HCT116 (cell line): ENCODE data around the gene CLDN12. TPM values are rescaled to one million over a fixed set of nuclear protein-coding genes. Genes with fewer than 3 reads are reported as not detected.

ENCODE experiments used
- ATAC-seq: fragments of 200-7000 bp; cut with Tn5 transposase; 2 replicates; pipeline ENCODE4 v1.9.1; 2020; ENCODE audit warnings: mild to moderate bottlenecking, moderate library complexity
- BruUV-seq: library from RNA; stranded (reverse); fragments of 400-500 nt; replicated peaks from 2 replicates; lab custom pipeline; 2021; lab: Mats Ljungman, UMichigan
- CTCF ChIA-PET: fragments of 300-600 bp; sonication (Branson Sonifier 250); formaldehyde crosslinking; loops from one replicate; lab custom pipeline; 2021; ENCODE audit warnings: antibody characterized with exemption; lab: Charles Lee
- POLR2A ChIA-PET: fragments of 300-600, 350-600 bp; sonication (Branson Sonifier 250); formaldehyde crosslinking; loops from one replicate; lab custom pipeline; 2021; ENCODE audit warnings: antibody characterized with exemption; lab: Charles Lee
- RAD21 ChIA-PET, 2 experiments: fragments of 300-600 bp; sonication (Branson Sonifier 250); formaldehyde crosslinking; loops; one replicate each; lab custom pipeline; 2023; ENCODE audit warnings: low total read pairs in 2 of 2; ENCODE audit not compliant: uncharacterized antibody in 2 of 2, unreplicated experiment in 2 of 2, low non-redundant PET in 1 of 2; lab: Charles Lee
- DNase-seq: peaks from one replicate; pipeline ENCODE4 v3.0.0-alpha.2; 2010; ENCODE audit warnings: low read depth, low spot score
- H2AFZ ChIP-seq: fragments of 200-600 bp; shearing (Covaris generic), sonication (generic); 2 replicates; pipeline ENCODE4 v1.6.1; 2017; ENCODE audit warnings: low read depth, mixed run types, mixed read lengths, antibody characterized with exemption, low read length; ENCODE audit not compliant: poor library complexity, severe bottlenecking
- H3K27ac ChIP-seq: 2 replicates; pipeline ENCODE4 v1.5.1; 2012; ENCODE audit warnings: low read depth, low read length
- H3K27me3 ChIP-seq: fragments of 200-600 bp; sonication (generic); 2 replicates; pipeline ENCODE4 v1.6.1; 2016; ENCODE audit warnings: mixed run types, low read length, mixed read lengths; ENCODE audit not compliant: insufficient read depth
- H3K36me3 ChIP-seq, 2 experiments: fragments of 200-500 bp in 1 of 2; fragments of 200-600 bp in 1 of 2; sonication (Bioruptor generic) in 1 of 2; sonication (generic) in 1 of 2; 2 replicates each; pipeline versions ENCODE4 v1.5.1 to v1.6.1; 2014 to 2016; ENCODE audit warnings: low read length in 2 of 2, inconsistent platforms in 1 of 2, mixed read lengths in 1 of 2, mixed run types in 1 of 2; ENCODE audit not compliant: insufficient read depth in 2 of 2, control insufficient read depth in 1 of 2
- H3K4me1 ChIP-seq, 2 experiments: fragments of 200-600 bp in 1 of 2; sonication (generic) in 1 of 2; 2 replicates each; pipeline versions ENCODE4 v1.5.1 to v1.6.1; 2012 to 2017; ENCODE audit warnings: low read length in 2 of 2, inconsistent platforms in 1 of 2, mild to moderate bottlenecking in 1 of 2, mixed read lengths in 1 of 2, mixed run types in 1 of 2, moderate library complexity in 1 of 2; ENCODE audit not compliant: insufficient read depth in 2 of 2, control insufficient read depth in 1 of 2
- H3K4me2 ChIP-seq: fragments of 200-600 bp; sonication (generic); 2 replicates; pipeline ENCODE4 v1.6.1; 2017; ENCODE audit warnings: mixed run types, low read length, mixed read lengths
- H3K4me3 ChIP-seq, 2 experiments: fragments of 200-600 bp in 1 of 2; sonication (generic) in 1 of 2; replicated peaks in 1 of 2; 2 replicates each; pipeline ENCODE4 v1.5.1; 2011 to 2016; ENCODE audit warnings: low read length in 2 of 2, control low read depth in 1 of 2, low read depth in 1 of 2, mild to moderate bottlenecking in 1 of 2, mixed read lengths in 1 of 2, mixed run types in 1 of 2
- H3K79me2 ChIP-seq: fragments of 200-600 bp; sonication (generic); 2 replicates; pipeline ENCODE4 v1.6.1; 2017; ENCODE audit warnings: mild to moderate bottlenecking, mixed run types, low read length, moderate library complexity, mixed read lengths; ENCODE audit not compliant: insufficient read depth
- H3K9ac ChIP-seq: fragments of 200-600 bp; sonication (generic); 2 replicates; pipeline ENCODE4 v1.6.1; 2016; ENCODE audit warnings: low read length, mixed read lengths
- H3K9me2 ChIP-seq: fragments of 200-600 bp; sonication (generic), shearing (Covaris generic); 2 replicates; pipeline ENCODE4 v1.6.1; 2017; ENCODE audit warnings: mixed run types, mild to moderate bottlenecking, moderate library complexity; ENCODE audit not compliant: insufficient read depth
- H3K9me3 ChIP-seq, 2 experiments: fragments of 200-500 bp in 1 of 2; fragments of 200-600 bp in 1 of 2; sonication (Bioruptor generic) in 1 of 2; sonication (generic) in 1 of 2; 2 replicates each; pipeline ENCODE4 v1.6.1; 2014 to 2017; ENCODE audit warnings: low read length in 2 of 2, mixed read lengths in 2 of 2, inconsistent platforms in 1 of 2, low read depth in 1 of 2, mild to moderate bottlenecking in 1 of 2, mixed run types in 1 of 2, moderate library complexity in 1 of 2; ENCODE audit not compliant: control insufficient read depth in 1 of 2, insufficient read depth in 1 of 2
- H4K20me1 ChIP-seq: fragments of 200-600 bp; sonication (generic), shearing (Covaris generic); 2 replicates; pipeline ENCODE4 v1.6.1; 2017; ENCODE audit warnings: mixed run types, mild to moderate bottlenecking, moderate library complexity; ENCODE audit not compliant: insufficient read depth
- ATF3 ChIP-seq: IDR thresholded peaks from 2 replicates; pipeline ENCODE4 v1.6.1; 2012
- CBX3 ChIP-seq: IDR thresholded peaks from 2 replicates; pipeline ENCODE4 v1.6.1; 2012; ENCODE audit warnings: low read depth
- CEBPB ChIP-seq: IDR thresholded peaks from 2 replicates; pipeline ENCODE4 v1.6.1; 2012; ENCODE audit warnings: low read depth
- ELF1 ChIP-seq: IDR thresholded peaks from 2 replicates; pipeline ENCODE4 v1.6.1; 2012; ENCODE audit warnings: low read depth, borderline replicate concordance
- EZH2 ChIP-seq: fragments of 200-600 bp; sonication (generic); IDR thresholded peaks from 2 replicates; pipeline ENCODE4 v1.6.1; 2017; ENCODE audit warnings: antibody characterized with exemption, mixed run types
- EZH2phosphoT487 ChIP-seq: fragments of 200-600 bp; IDR thresholded peaks from 2 replicates; pipeline ENCODE4 v1.6.1; 2018; ENCODE audit warnings: antibody characterized with exemption, borderline replicate concordance
- FOSL1 ChIP-seq: IDR thresholded peaks from 2 replicates; pipeline ENCODE4 v1.6.1; 2012; ENCODE audit warnings: low read depth
- JUND ChIP-seq: IDR thresholded peaks from 2 replicates; pipeline ENCODE4 v1.6.1; 2012
- POLR2AphosphoS5 ChIP-seq: IDR thresholded peaks from 2 replicates; pipeline ENCODE4 v1.6.1; 2011; ENCODE audit warnings: mild to moderate bottlenecking, low read depth, low read length, moderate library complexity
- SIN3A ChIP-seq: IDR thresholded peaks from 2 replicates; pipeline ENCODE4 v1.6.1; 2012; ENCODE audit warnings: low read depth
- SP1 ChIP-seq: IDR thresholded peaks from 2 replicates; pipeline ENCODE4 v1.6.1; 2012; ENCODE audit warnings: low read depth
- SRF ChIP-seq: IDR thresholded peaks from 2 replicates; pipeline ENCODE4 v1.6.1; 2012; ENCODE audit warnings: low read depth
- TCF7L2 ChIP-seq: IDR thresholded peaks from 2 replicates; pipeline ENCODE4 v1.7.0; 2011; ENCODE audit warnings: borderline replicate concordance, inconsistent platforms; ENCODE audit not compliant: insufficient read depth, insufficient read length; ENCODE audit errors: extremely low read depth
- ZFX ChIP-seq: fragments of 450-650 bp; IDR thresholded peaks from 2 replicates; pipeline ENCODE4 v1.6.1; 2017
- ZNF274 ChIP-seq: fragments of 200-500 bp; sonication (Bioruptor generic); IDR thresholded peaks from 2 replicates; pipeline ENCODE4 v1.6.1; 2014; ENCODE audit warnings: mild to moderate bottlenecking, low read depth, low read length, inconsistent platforms
- intact Hi-C: fragments of 100-400 bp; cut with micrococcal nuclease; formaldehyde crosslinking; loops from 2 replicates; pipeline ENCODE4 v1.10.0; 2022
- total RNA-seq: library from RNA; stranded (reverse); gene quantifications from one replicate; pipeline ENCODE4 v1.2.1, GENCODE V29; 2021; ENCODE audit not compliant: unreplicated experiment
- TF ChIP-seq, protein P1 (sequence below): IDR thresholded peaks from 2 replicates; pipeline ENCODE4 v1.6.1; 2012
- TF ChIP-seq, protein P2 (sequence below): IDR thresholded peaks from 2 replicates; pipeline ENCODE4 v1.6.1; 2012; ENCODE audit warnings: low read depth
- TF ChIP-seq, protein P3 (sequence below), 3 experiments: fragments of 200-600 bp in 1 of 3; sonication (generic) in 1 of 3; IDR thresholded peaks in 2 of 3; conservative IDR thresholded peaks in 1 of 3; 2 replicates each; pipeline ENCODE4 v1.5.1; 2012 to 2017; ENCODE audit warnings: low read depth in 2 of 3, low read length in 2 of 3, antibody characterized with exemption in 1 of 3, borderline replicate concordance in 1 of 3, control low read depth in 1 of 3, mild to moderate bottlenecking in 1 of 3, mixed read lengths in 1 of 3, mixed run types in 1 of 3, moderate library complexity in 1 of 3; ENCODE audit not compliant: insufficient read depth in 1 of 3

Gene CLDN12
- total RNA-seq, 1 experiment from 2014 or later, result 30.6 TPM

- ChIA-PET CTCF (interaction anchor here (1.2 to 1.8 kb wide), 4 partner anchors 8 to 257 kb away, joined by 3 to 11 read pairs (median 5); partner anchors contain the start of gene STEAP1), RAD21 (no interaction called here), POLR2A (no interaction called here)
- no peak overlapping the region for H2AFZ ChIP-seq
- H3K79me2 ChIP-seq, result no peaks in the 10 kb centered on the region; the same call in 1 of the 2 replicates
- no peak overlapping the region for H3K27ac ChIP-seq
- no peak overlapping the region for H3K4me3 ChIP-seq
- H3K4me2 ChIP-seq, result peak overlapping the region; percentile 2
- H3K9ac ChIP-seq, result no peak overlapping the region
- TF ChIP-seq SRF (no peak), EZH2phosphoT487 (no peak), ELF1 (peak; percentile 29; the same call in 1 of the 2 replicates), SP1 (peak; percentile 73), ATF3 (no peak), ZNF274 (no peak), CEBPB (peak; percentile 48; the same call in 1 of the 2 replicates), CBX3 (0 out of 2 replicates have a peak, but pooled peaks have one; percentile 20), ZFX (no peak), FOSL1 (peak; percentile 79), JUND (peak; percentile 77), POLR2AphosphoS5 (no peak), EZH2 (no peak), SIN3A (no peak), TCF7L2 (no peak)
- TF ChIP-seq, protein P1, sequence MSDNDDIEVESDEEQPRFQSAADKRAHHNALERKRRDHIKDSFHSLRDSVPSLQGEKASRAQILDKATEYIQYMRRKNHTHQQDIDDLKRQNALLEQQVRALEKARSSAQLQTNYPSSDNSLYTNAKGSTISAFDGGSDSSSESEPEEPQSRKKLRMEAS, result no peak
- TF ChIP-seq, protein P2, sequence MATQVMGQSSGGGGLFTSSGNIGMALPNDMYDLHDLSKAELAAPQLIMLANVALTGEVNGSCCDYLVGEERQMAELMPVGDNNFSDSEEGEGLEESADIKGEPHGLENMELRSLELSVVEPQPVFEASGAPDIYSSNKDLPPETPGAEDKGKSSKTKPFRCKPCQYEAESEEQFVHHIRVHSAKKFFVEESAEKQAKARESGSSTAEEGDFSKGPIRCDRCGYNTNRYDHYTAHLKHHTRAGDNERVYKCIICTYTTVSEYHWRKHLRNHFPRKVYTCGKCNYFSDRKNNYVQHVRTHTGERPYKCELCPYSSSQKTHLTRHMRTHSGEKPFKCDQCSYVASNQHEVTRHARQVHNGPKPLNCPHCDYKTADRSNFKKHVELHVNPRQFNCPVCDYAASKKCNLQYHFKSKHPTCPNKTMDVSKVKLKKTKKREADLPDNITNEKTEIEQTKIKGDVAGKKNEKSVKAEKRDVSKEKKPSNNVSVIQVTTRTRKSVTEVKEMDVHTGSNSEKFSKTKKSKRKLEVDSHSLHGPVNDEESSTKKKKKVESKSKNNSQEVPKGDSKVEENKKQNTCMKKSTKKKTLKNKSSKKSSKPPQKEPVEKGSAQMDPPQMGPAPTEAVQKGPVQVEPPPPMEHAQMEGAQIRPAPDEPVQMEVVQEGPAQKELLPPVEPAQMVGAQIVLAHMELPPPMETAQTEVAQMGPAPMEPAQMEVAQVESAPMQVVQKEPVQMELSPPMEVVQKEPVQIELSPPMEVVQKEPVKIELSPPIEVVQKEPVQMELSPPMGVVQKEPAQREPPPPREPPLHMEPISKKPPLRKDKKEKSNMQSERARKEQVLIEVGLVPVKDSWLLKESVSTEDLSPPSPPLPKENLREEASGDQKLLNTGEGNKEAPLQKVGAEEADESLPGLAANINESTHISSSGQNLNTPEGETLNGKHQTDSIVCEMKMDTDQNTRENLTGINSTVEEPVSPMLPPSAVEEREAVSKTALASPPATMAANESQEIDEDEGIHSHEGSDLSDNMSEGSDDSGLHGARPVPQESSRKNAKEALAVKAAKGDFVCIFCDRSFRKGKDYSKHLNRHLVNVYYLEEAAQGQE, result no peak
- TF ChIP-seq, protein P3, sequence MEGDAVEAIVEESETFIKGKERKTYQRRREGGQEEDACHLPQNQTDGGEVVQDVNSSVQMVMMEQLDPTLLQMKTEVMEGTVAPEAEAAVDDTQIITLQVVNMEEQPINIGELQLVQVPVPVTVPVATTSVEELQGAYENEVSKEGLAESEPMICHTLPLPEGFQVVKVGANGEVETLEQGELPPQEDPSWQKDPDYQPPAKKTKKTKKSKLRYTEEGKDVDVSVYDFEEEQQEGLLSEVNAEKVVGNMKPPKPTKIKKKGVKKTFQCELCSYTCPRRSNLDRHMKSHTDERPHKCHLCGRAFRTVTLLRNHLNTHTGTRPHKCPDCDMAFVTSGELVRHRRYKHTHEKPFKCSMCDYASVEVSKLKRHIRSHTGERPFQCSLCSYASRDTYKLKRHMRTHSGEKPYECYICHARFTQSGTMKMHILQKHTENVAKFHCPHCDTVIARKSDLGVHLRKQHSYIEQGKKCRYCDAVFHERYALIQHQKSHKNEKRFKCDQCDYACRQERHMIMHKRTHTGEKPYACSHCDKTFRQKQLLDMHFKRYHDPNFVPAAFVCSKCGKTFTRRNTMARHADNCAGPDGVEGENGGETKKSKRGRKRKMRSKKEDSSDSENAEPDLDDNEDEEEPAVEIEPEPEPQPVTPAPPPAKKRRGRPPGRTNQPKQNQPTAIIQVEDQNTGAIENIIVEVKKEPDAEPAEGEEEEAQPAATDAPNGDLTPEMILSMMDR (IDR thresholded peaks at IDR 0.05 in 2 of 3, conservative IDR thresholded peaks at IDR 0.05 in 1 of 3; ENCODE audit: borderline replicate concordance in 1 of 3, insufficient read depth in 1 of 3, low read depth in 2 of 3, low read length in 2 of 3), result no peak
- no peaks in the 10 kb centered on the region for H3K9me2 ChIP-seq
- H3K9me3 ChIP-seq, result no peaks in the 10 kb centered on the region
- no peaks in the 10 kb centered on the region for H3K27me3 ChIP-seq
- intact Hi-C loops, result no loop called here
- H4K20me1 ChIP-seq, result no peaks in the 10 kb centered on the region
- BruUV-seq, result no TSS peak
- peaks cover 0 to 14% of the 10 kb centered on the region in 2 experiments; a peak in 2 of 4 replicates for H3K36me3 ChIP-seq
- DNase-seq (peak; percentile 10), ATAC-seq (no peak)
- peaks cover 0 to 13% of the 10 kb centered on the region in 2 experiments; a peak in 2 of 4 replicates for H3K4me1 ChIP-seq
These were observed 8.2 kb downstream of the CLDN12 start for GRCh38 chr7:90411510-90411909.
